SK-N-SH (cell line): ENCODE measurements around the gene HYPK. TPM values are rescaled to one million over a fixed set of nuclear protein-coding genes. Genes with fewer than 3 reads are reported as not detected.

ENCODE experiments used
- CTCF ChIA-PET: fragments of 300-600, 350-600 bp; formaldehyde crosslinking; extraction: SDS; loops from one replicate; lab custom pipeline; 2021; lab: Yijun Ruan, JAX
- POLR2A ChIA-PET: fragments of 350-600 bp; sonication (Branson Sonifier 250); formaldehyde crosslinking; extraction: SDS; loops from one replicate; lab custom pipeline; 2020; ENCODE audit warnings: antibody characterized with exemption, inconsistent platforms; lab: Yijun Ruan, JAX
- DNase-seq: peaks from one replicate; pipeline ENCODE4 v3.0.0; 2012
- H2AFZ ChIP-seq: fragments of 200-600 bp; sonication (generic); 2 replicates; pipeline ENCODE4 v1.8.1; 2016; ENCODE audit warnings: antibody characterized with exemption, mild to moderate bottlenecking, low read depth
- H3F3A ChIP-seq: fragments of 200-600 bp; sonication (generic); replicated peaks from 2 replicates; pipeline ENCODE3; 2016; ENCODE audit warnings: antibody characterized with exemption, mild to moderate bottlenecking; ENCODE audit not compliant: insufficient read depth
- H3K27ac ChIP-seq, 2 experiments: fragments of 200-500 bp in 1 of 2; fragments of 200-600 bp in 1 of 2; sonication (Bioruptor generic) in 1 of 2; sonication (generic), shearing (Covaris generic) in 1 of 2; 2 replicates each; pipeline versions ENCODE4 v1.5.1 to v1.6.1; 2014 to 2016; ENCODE audit warnings: low read depth in 2 of 2, inconsistent platforms in 1 of 2, low read length in 1 of 2, mild to moderate bottlenecking in 1 of 2, mixed read lengths in 1 of 2
- H3K27me3 ChIP-seq: fragments of 200-600 bp; sonication (generic), shearing (Covaris generic); 2 replicates; pipeline ENCODE4 v1.6.1; 2016; ENCODE audit warnings: mixed run types; ENCODE audit not compliant: insufficient read depth
- H3K36me3 ChIP-seq, 2 experiments: fragments of 200-500 bp in 1 of 2; fragments of 200-600 bp in 1 of 2; sonication (Bioruptor generic) in 1 of 2; sonication (generic) in 1 of 2; replicated peaks in 1 of 2; 2 replicates each; pipeline versions ENCODE3 to v1.5.1; 2014 to 2016; ENCODE audit warnings: low read length in 1 of 2, mild to moderate bottlenecking in 1 of 2; ENCODE audit not compliant: insufficient read depth in 2 of 2, control insufficient read depth in 1 of 2
- H3K4me1 ChIP-seq, 2 experiments: fragments of 200-500 bp in 1 of 2; fragments of 200-600 bp in 1 of 2; sonication (Bioruptor generic) in 1 of 2; sonication (generic), shearing (Covaris generic) in 1 of 2; 2 replicates each; pipeline versions ENCODE4 v1.5.1 to v1.6.1; 2014 to 2016; ENCODE audit warnings: low read depth in 1 of 2, low read length in 1 of 2, mixed run types in 1 of 2; ENCODE audit not compliant: insufficient read depth in 2 of 2, control insufficient read depth in 1 of 2
- H3K4me2 ChIP-seq: fragments of 200-600 bp; sonication (generic), shearing (Covaris generic); 2 replicates; pipeline ENCODE4 v1.6.1; 2017; ENCODE audit warnings: mixed run types
- H3K4me3 ChIP-seq, 2 experiments: fragments of 200-500 bp in 1 of 2; fragments of 200-600 bp in 1 of 2; sonication (Bioruptor generic) in 1 of 2; sonication (generic), shearing (Covaris generic) in 1 of 2; 2 replicates each; pipeline versions ENCODE4 v1.5.1 to v1.8.1; 2014 to 2016; ENCODE audit warnings: low read depth in 2 of 2, inconsistent platforms in 1 of 2, low read length in 1 of 2, mild to moderate bottlenecking in 1 of 2, mixed read lengths in 1 of 2, moderate library complexity in 1 of 2
- H3K79me2 ChIP-seq: fragments of 200-600 bp; sonication (generic); 2 replicates; pipeline ENCODE4 v1.8.1; 2017; ENCODE audit warnings: mild to moderate bottlenecking; ENCODE audit not compliant: insufficient read depth
- H3K9ac ChIP-seq: fragments of 200-600 bp; sonication (generic); 2 replicates; pipeline ENCODE4 v1.6.1; 2017; ENCODE audit warnings: mixed run types
- H3K9me2 ChIP-seq: fragments of 200-600 bp; sonication (generic); 2 replicates; pipeline ENCODE4 v1.6.1; 2017; ENCODE audit warnings: mixed run types
- H3K9me3 ChIP-seq: fragments of 200-600 bp; sonication (generic); 2 replicates; pipeline ENCODE4 v1.6.1; 2017; ENCODE audit warnings: mixed run types, mild to moderate bottlenecking, moderate library complexity
- H4K20me1 ChIP-seq: fragments of 200-600 bp; sonication (generic); 2 replicates; pipeline ENCODE4 v1.6.1; 2017; ENCODE audit warnings: mild to moderate bottlenecking, mixed run types; ENCODE audit not compliant: insufficient read depth
- ELF1 ChIP-seq: IDR thresholded peaks from 2 replicates; pipeline ENCODE4 v1.4.0; 2012
- EP300 ChIP-seq, 2 experiments: IDR thresholded peaks; 2 replicates each; pipeline versions ENCODE4 v1.4.0 to v1.6.1; 2012; ENCODE audit warnings: borderline replicate concordance in 1 of 2, low read depth in 1 of 2, low read length in 1 of 2
- EZH2phosphoT487 ChIP-seq: fragments of 200-600 bp; sonication (generic); IDR thresholded peaks from 2 replicates; pipeline ENCODE4 v1.6.1; 2017; ENCODE audit warnings: low read depth, mixed run types, mild to moderate bottlenecking, antibody characterized with exemption, moderate library complexity, borderline replicate concordance
- GATA2 ChIP-seq: sonication (generic); formaldehyde crosslinking; IDR thresholded peaks from 2 replicates; pipeline ENCODE4 v1.5.0; 2020; ENCODE audit warnings: mild to moderate bottlenecking, missing genetic modification reagents
- IRF3 ChIP-seq: fragments of 150-350 bp; IDR thresholded peaks from 2 replicates; pipeline ENCODE4 v1.6.1; 2016; ENCODE audit warnings: mild to moderate bottlenecking, low read depth, low read length
- JUND ChIP-seq: IDR thresholded peaks from 2 replicates; pipeline ENCODE4 v1.4.0; 2012
- MEF2A ChIP-seq: IDR thresholded peaks from 2 replicates; pipeline ENCODE4 v1.4.0; 2012; ENCODE audit warnings: low read depth, borderline replicate concordance
- RAD21 ChIP-seq: IDR thresholded peaks from 2 replicates; pipeline ENCODE4 v1.6.1; 2012; ENCODE audit warnings: mild to moderate bottlenecking, low read length
- RCOR1 ChIP-seq: fragments of 150-350 bp; IDR thresholded peaks from 2 replicates; pipeline ENCODE4 v1.6.1; 2017; ENCODE audit warnings: antibody characterized with exemption, low read length
- REST ChIP-seq: IDR thresholded peaks from 2 replicates; pipeline ENCODE4 v1.6.1; 2012; ENCODE audit warnings: mild to moderate bottlenecking, low read depth, low read length, moderate library complexity
- RXRA ChIP-seq: IDR thresholded peaks from 2 replicates; pipeline ENCODE4 v1.4.0; 2012; ENCODE audit warnings: low read depth, mild to moderate bottlenecking, borderline replicate concordance
- SIN3A ChIP-seq: IDR thresholded peaks from 2 replicates; pipeline ENCODE4 v1.6.1; 2012; ENCODE audit warnings: low read depth, mild to moderate bottlenecking, low read length, moderate library complexity, borderline replicate concordance
- SMC3 ChIP-seq: IDR thresholded peaks from 2 replicates; pipeline ENCODE4 v1.6.1; 2012; ENCODE audit warnings: low read depth, low read length, improper control_type of control experiment
- TAF1 ChIP-seq: IDR thresholded peaks from 2 replicates; pipeline ENCODE4 v1.6.1; 2012; ENCODE audit warnings: low read depth, mild to moderate bottlenecking, low read length, moderate library complexity, borderline replicate concordance
- TCF12 ChIP-seq: IDR thresholded peaks from 2 replicates; pipeline ENCODE4 v1.4.0; 2012
- TEAD4 ChIP-seq: IDR thresholded peaks from 2 replicates; pipeline ENCODE4 v1.4.0; 2012; ENCODE audit warnings: mild to moderate bottlenecking, borderline replicate concordance; ENCODE audit not compliant: insufficient read depth
- YY1 ChIP-seq: IDR thresholded peaks from 2 replicates; pipeline ENCODE4 v1.4.0; 2012; ENCODE audit warnings: low read depth, mild to moderate bottlenecking
- ZBTB33 ChIP-seq: IDR thresholded peaks from 2 replicates; pipeline ENCODE4 v1.4.0; 2012; ENCODE audit warnings: low read depth, borderline replicate concordance
- WGBS: methylation state at CpG from one replicate; pipeline ENCODE4 v1.1.6; 2017; ENCODE audit warnings: low lambda C conversion rate; 5-methylcytosine and 5-hydroxymethylcytosine counted together
- polyA plus RNA-seq, 3 experiments: library from polyadenylated mRNA; depleted of rRNA; stranded (reverse); fragments of >200 nt; gene quantifications; 2 replicates each; pipeline ENCODE4 v1.2.3, GENCODE V29; 2012

The HYPK gene
- polyA plus RNA-seq, 1 of the 3 experiments (the other 2 are of a cell fraction) = 11.5 TPM

GRCh38 chr15:43821505-43821904 is 21.1 kb downstream of the HYPK start:
- 53% methylated on average over 3 of the region's 3 CpGs for WGBS
- DNase-seq = no peak
- POLR2A ChIA-PET = interaction anchor here (0.6 kb wide), 1 partner anchor 21 kb away, joined by 3 read pairs; the partner anchor contains the start of gene HYPK
- no peak overlapping the region for H3K9ac ChIP-seq
- H3K79me2 ChIP-seq = peaks cover 78% of the 10 kb centered on the region
- H3F3A ChIP-seq = peaks cover 12% of the 10 kb centered on the region
- H4K20me1 ChIP-seq = 0 out of 2 replicates have a peak, but pooled peaks cover 11% of the 10 kb centered on the region
- H2AFZ ChIP-seq = no peak overlapping the region
- H3K4me1 ChIP-seq = peaks cover 8 to 10% of the 10 kb centered on the region in 2 experiments; a peak in 3 of 4 replicates
- H3K36me3 ChIP-seq = peaks cover 11 to 17% of the 10 kb centered on the region in 2 experiments
- no peaks in the 10 kb centered on the region for H3K27me3 ChIP-seq
- no peak overlapping the region for H3K27ac ChIP-seq
- H3K4me2 ChIP-seq = peak overlapping the region; percentile 51
- H3K9me2 ChIP-seq = no peaks in the 10 kb centered on the region
- CTCF ChIA-PET = interaction anchor here (1.4 kb wide), 1 partner anchor 10 kb away, joined by 3 read pairs; no protein-coding TSS in a partner anchor
- TF ChIP-seq ELF1 (no peak), EZH2phosphoT487 (no peak), RXRA (no peak), TCF12 (no peak), TAF1 (no peak), ZBTB33 (no peak)
- TF ChIP-seq, all 33 proteins: peak for 0
- Histone ChIP-seq H3K4me3 (0 out of 4 replicates have a peak overlapping the region, but pooled peaks of 1 of the 2 experiments have one; percentile 16), H3K9me3 (no peaks in the 10 kb centered on the region)

GRCh38 chr15:43824302-43825246 is 24.2 kb downstream of the HYPK start, which contains the start of gene MFAP1:
TSS of gene MFAP1 (minus strand) at chr15:43824690. CDS start at chr15:43824569, 121 bp downstream.
- H3K4me2 ChIP-seq = peak within 1 kb of the TSS; percentile 78
- no peaks in the 10 kb centered on the region for H3K27me3 ChIP-seq
- peak within 1 kb of the TSS; percentile 88 for H2AFZ ChIP-seq
- H3K36me3 ChIP-seq = peaks cover 0 to 6% of the 10 kb centered on the region in 2 experiments
- peaks cover 9 to 10% of the 10 kb centered on the region in 2 experiments; a peak in 3 of 4 replicates for H3K4me1 ChIP-seq
- H4K20me1 ChIP-seq = 0 out of 2 replicates have a peak, but pooled peaks cover 6% of the 10 kb centered on the region
- peak within 1 kb of the TSS; percentile 73 to 98 for H3K4me3 ChIP-seq
- H3K27ac ChIP-seq = peak within 1 kb of the TSS; percentile 87 to 97
- 10% methylated on average over 46 of the region's 46 CpGs for WGBS
- H3K9ac ChIP-seq = peak within 1 kb of the TSS; percentile 92
- H3K9me3 ChIP-seq = no peaks in the 10 kb centered on the region
- ChIA-PET POLR2A (interaction anchor here (0.6 to 2.6 kb wide), 5 partner anchors 24 to 904 kb away, joined by 3 to 14 read pairs (median 4); partner anchors contain the start of genes HYPK, SERF2 and SERINC4), CTCF (interaction anchor here (0.7 to 1.0 kb wide), 2 partner anchors 48 to 57 kb away, joined by 3 to 6 read pairs; no protein-coding TSS in a partner anchor)
- H3F3A ChIP-seq = peaks cover 23% of the 10 kb centered on the region
- H3K9me2 ChIP-seq = no peaks in the 10 kb centered on the region
- H3K79me2 ChIP-seq = peaks cover 76% of the 10 kb centered on the region
- DNase-seq = peak; percentile 90
- TF ChIP-seq GATA2 (CRISPR knock-in tag) (no peak), EP300 (IDR thresholded peaks at IDR 0.05; ENCODE audit: borderline replicate concordance in 1 of 2, low read depth in 1 of 2, low read length in 1 of 2) (peak in 1 of 2 experiments; percentile 31; a peak in 1 of 4 replicates), REST (peak; percentile 63), TCF12 (peak; percentile 59), YY1 (peak; percentile 58; the same call in 1 of the 2 replicates), SIN3A (peak; percentile 79; the same call in 1 of the 2 replicates), TAF1 (peak; percentile 90), TEAD4 (no peak), RCOR1 (no peak; the same call in none of the 2 replicates), SMC3 (no peak), IRF3 (no peak), JUND (no peak), RAD21 (no peak), MEF2A (no peak)
